ENCODE results near the gene NRG3.
"Not testable (repeated sequence)": the region's sequence is repeated elsewhere in the genome, so short reads cannot be mapped to it uniquely, and the experiment has no call there.

NRG3 gene

GRCh38 chr10:82278401-82279182, 403.6 kb downstream of the NRG3 start:
- no peak for DNase-seq (ENCODE audit: low read depth in 2 of 2)

GRCh38 chr10:82282782-82283456, 407.9 kb downstream of the NRG3 start:
- DNase-seq (ENCODE audit: low read depth in 2 of 2): no peak

- DNase-seq (ENCODE audit: low read depth in 2 of 2): no peak
Measured at GRCh38 chr10:82284180-82284579, 409.2 kb downstream of the NRG3 start.

GRCh38 chr10:82288461-82288881, 413.5 kb downstream of the NRG3 start:
- no peak for DNase-seq (ENCODE audit: low read depth in 2 of 2)

- no peak for DNase-seq (ENCODE audit: low read depth in 2 of 2)
Measured at GRCh38 chr10:82289945-82290344, 415.0 kb downstream of the NRG3 start.

GRCh38 chr10:82294874-82295378, 419.9 kb downstream of the NRG3 start:
- no peak for DNase-seq (ENCODE audit: low read depth in 2 of 2)

GRCh38 chr10:82308641-82309040, 433.6 kb downstream of the NRG3 start:
- no peak for DNase-seq (ENCODE audit: low read depth in 2 of 2)

- no peak for DNase-seq (ENCODE audit: low read depth in 2 of 2)
Measured at GRCh38 chr10:82310839-82311238, 435.8 kb downstream of the NRG3 start.

- no peak for DNase-seq (ENCODE audit: low read depth in 2 of 2)
Measured at GRCh38 chr10:82313401-82313800, 438.4 kb downstream of the NRG3 start.

- DNase-seq (ENCODE audit: low read depth in 2 of 2): no peak
Measured at GRCh38 chr10:82318534-82318933, 443.5 kb downstream of the NRG3 start.

GRCh38 chr10:82319074-82319473, 444.1 kb downstream of the NRG3 start:
- no peak for DNase-seq (ENCODE audit: low read depth in 2 of 2)

- DNase-seq (ENCODE audit: low read depth in 2 of 2): no peak
Measured at GRCh38 chr10:82319562-82319961, 444.6 kb downstream of the NRG3 start.

- no peak for DNase-seq (ENCODE audit: low read depth in 2 of 2)
Measured at GRCh38 chr10:82321724-82322123, 446.7 kb downstream of the NRG3 start.

GRCh38 chr10:82331716-82332115, 456.7 kb downstream of the NRG3 start:
- no peak for DNase-seq (ENCODE audit: low read depth in 2 of 2)

GRCh38 chr10:82335831-82336230, 460.8 kb downstream of the NRG3 start:
- DNase-seq (ENCODE audit: low read depth in 2 of 2): no peak

GRCh38 chr10:82340166-82340565, 465.2 kb downstream of the NRG3 start:
- no peak for DNase-seq (ENCODE audit: low read depth in 2 of 2)

GRCh38 chr10:82349590-82349989, 474.6 kb downstream of the NRG3 start:
- DNase-seq (ENCODE audit: low read depth in 2 of 2): not testable (repeated sequence)

- no peak for DNase-seq (ENCODE audit: low read depth in 2 of 2)
Measured at GRCh38 chr10:82353381-82353780, 478.4 kb downstream of the NRG3 start.

GRCh38 chr10:82358486-82359099, 483.6 kb downstream of the NRG3 start:
- no peak for DNase-seq (ENCODE audit: low read depth in 2 of 2)

- DNase-seq (ENCODE audit: low read depth in 2 of 2): no peak
Measured at GRCh38 chr10:82361256-82361655, 486.3 kb downstream of the NRG3 start.

GRCh38 chr10:82377608-82378007, 502.6 kb downstream of the NRG3 start:
- DNase-seq (ENCODE audit: low read depth in 2 of 2): no peak

- no peak for DNase-seq (ENCODE audit: low read depth in 2 of 2)
Measured at GRCh38 chr10:82378146-82378545, 503.2 kb downstream of the NRG3 start.

GRCh38 chr10:82383350-82383749, 508.4 kb downstream of the NRG3 start:
- DNase-seq (ENCODE audit: low read depth in 2 of 2): no peak
